HG03280 (cell line): Measurements from ENCODE around the gene GLYATL1.
A peak's percentile ranks its signal among the peaks of the same experiment; 100 is the strongest.

Source experiments
- ATAC-seq: cut with Tn5 transposase; IDR thresholded peaks from one replicate; pipeline ENCODE4 v1.9.1; 2021; ENCODE audit warnings: mild to moderate bottlenecking, moderate library complexity; ENCODE audit not compliant: unreplicated experiment

Gene GLYATL1

DNA sequence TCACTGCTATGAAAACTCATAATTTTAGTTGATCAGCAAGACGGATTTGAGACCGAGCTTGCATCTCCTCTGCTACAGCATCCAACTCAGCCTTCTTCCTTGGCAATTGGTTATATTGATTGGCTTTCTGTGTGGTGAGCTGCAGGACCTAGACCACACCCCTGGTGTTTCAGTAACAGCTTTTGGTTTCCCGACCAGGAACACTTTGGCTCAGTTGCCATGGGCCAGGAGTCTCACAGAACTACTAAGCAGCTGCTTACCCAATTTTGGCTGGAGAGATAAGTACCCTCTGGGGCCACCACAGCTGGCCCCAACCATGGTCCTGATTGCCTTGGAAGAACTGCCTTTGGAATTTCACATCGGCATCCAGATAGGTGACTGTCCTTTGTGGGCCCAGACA is at the start of gene GLYATL1:
GLYATL1 (plus strand) TSS at position 212 of the 400 bp plus-strand sequence. CDS start 7,600 bp downstream, outside the sequence.
- no peak for ATAC-seq

GRCh38 chr11:58893899-58894298 is 45.4 kb upstream of the GLYATL1 start:
- no peak for ATAC-seq

GRCh38 chr11:58898106-58898505 is 41.2 kb upstream of the GLYATL1 start:
- no peak for ATAC-seq

DNA sequence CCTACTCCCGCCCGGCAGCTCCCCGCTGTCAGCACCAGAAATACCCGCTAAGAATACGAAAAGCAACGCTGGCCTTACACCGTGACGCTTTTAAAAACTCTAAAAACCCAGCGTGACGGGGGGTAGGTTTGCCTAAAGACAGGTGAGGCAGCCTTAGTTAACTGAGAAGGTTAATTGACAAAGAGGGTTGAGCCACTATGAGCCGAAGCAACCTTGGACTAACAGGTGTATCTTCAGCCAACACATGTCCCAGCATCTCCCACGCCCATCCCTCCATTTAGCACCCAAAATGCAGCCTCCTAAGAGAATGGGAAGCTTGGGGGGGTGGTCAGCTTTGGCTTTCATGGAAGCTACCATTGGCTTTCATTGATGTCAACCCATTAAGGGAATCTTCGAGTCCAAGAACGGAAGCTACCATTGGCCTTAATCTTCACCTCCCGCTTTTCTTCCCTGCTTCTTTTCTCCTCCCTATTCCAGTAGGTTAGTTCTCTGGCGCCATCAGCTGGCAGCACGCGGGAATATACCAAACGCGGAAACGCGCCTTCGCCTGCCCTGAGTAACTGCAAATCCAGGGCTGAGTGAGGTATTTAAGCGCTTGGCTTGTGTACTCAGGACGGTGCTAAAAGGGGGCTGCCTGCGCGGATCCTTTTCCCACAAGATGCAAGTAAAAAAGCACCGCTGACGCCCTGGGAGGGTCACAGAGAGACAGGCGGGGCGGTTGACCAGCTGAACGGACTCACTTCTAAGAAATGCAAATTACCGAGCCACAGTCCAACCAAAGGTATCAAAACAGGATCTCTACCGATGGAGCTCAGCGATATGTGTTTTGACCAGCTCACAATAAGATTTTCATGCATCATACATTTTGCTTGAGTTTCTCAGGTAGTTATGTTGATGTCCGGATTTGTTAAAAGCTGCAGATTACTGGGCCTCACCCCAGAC is 38.5 kb upstream of the GLYATL1 start:
- no peak for ATAC-seq

DNA sequence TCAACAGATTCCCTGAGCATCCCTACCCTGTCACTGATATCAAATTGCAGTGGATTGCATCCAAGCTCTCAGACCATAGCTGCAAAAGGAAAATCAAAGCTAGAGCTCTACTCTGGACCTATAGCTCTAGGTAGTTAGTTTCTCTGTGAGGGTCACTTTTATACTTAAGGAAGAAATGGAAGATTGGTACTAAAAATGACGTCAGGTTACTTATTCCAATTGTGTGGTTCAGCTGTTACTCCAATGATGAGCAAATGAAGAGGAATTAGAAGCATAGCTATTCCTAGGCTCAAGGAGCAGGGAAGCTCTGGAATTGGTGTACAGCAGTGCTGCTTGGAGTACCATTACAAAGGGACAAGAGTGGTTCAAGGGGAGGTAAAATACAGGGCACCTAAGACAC is 36.4 kb upstream of the GLYATL1 start:
- ATAC-seq = no peak

DNA sequence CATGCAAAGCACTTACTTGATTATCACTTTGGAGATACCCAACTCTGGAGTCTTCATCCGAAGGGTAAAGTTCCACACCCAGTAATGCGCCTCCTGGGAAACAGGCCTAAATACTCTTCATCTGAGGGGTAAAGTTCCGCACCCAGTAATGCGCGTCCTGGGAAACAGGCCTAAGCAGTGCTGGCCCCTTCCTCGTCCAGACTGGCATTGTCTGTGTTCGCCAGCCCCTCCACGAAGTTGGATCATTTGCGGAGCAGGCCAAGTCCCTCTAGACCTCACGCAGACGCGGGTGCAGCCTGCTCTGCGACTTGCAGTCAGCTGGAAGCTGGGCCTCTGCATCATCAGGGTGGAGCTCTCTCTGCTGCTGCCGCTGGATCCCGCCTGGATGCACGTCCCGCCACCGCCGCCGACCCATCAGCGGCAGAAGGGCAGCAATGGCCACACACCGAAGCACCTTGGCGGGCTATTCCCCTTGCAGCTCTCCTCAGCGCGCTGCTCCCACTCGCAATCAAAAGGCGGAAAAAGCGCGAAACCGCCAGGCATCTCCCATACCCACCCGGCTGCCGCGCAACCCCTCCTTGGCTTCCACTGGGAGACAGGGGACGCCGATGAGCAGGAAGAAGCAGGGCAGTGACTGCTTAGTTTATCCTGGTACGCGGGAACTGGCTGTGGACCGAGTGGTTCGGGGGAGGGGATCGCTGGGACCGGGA is 34.1 kb upstream of the GLYATL1 start:
- no peak for ATAC-seq

DNA sequence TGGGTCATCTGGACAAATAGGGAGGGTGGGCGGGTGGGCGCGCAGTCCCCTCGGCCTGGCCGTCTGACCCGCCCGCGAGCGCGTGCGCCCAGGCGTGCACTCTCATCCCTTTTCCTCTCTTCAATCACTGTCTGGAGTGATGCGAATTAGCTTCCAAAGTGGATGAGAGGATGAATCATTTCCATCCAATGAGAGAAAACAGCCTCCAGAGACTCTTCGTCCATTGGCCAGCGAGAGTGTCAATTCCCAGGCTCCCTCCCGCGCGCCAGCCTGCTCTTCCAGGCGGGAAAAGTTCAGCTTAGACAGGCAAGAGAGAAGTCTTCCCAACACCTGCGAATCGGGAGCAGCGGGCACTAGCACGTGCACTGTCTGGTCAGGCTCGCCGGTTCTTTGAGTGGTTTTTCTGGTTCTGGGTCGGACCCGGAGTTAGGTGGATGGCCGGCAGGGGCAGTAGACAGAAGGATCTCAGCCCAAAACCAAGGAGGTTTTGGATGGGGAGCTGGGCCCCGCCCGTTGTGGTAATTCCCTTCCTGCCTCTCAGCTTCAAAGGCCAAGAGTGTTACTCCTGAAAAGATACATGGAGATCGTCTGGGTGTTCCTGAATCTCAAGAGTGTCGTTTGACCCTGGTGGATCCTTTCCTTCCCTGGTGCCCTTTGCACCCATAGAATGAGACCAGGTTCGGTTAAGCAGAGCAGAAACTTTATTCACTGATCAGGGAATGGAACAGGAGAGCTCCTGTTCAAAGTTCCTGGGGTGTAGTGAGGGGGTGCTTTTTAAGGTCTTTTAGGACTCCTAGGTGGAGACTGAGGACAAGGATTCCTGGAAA is 33.4 kb upstream of the GLYATL1 start:
- ATAC-seq = no peak

DNA sequence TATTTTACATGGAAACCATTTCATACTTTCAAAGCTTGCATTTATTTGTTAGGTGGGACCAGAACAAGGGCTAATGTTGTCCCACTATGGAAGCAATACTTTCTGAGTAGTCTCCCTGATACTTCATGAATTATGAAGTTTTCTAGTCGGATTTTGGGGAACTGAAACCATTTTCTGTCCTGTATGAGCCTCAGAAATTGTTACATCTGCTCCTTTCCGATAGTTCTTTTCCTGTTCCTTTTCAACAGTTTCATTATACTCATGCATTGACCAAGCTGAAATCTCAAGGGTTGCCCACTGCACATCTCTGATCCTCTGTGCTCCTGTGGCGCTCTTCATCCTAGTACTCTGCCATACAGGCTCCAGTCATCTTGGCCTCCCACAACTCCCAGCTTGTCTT is 31.5 kb upstream of the GLYATL1 start:
- no peak for ATAC-seq

DNA sequence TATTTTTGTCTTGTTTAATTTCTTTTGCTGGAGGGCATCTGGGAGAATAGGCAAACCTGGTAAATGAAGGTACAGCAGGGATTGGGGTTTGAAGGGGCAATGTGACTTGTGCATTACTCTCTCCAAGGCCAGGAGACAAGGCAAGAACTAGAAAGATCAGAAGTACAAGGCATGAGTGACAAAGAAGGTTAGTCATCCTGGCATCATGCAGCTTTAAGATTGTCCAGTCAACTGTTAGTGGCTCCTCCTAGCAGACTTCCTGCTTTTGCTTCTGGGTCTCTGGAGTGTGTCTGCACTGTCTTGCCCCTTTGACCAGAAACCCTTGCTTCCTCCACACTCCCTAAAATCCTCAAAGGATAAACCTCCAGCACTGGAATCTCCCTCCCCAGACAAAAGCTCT is 27.2 kb upstream of the GLYATL1 start:
- ATAC-seq = no peak

DNA sequence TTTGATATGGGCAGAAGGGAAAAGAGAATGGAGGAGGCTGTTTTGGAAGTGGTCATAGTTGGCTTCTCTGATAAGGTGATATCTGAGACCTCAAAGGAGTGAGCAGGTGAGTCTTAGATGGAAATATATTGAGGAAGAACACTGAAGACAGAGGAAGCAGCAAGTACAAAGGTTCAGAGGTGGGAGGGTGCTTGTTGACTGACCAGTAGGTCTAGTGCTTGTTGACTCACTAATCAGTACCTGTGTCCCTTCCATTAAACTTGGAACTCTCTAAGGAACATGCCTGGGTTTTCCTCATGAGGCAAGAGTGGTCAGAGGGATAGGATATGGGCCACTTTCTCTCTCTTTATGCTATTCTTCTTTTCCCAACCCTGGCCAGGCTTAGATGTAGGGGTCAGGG is 25.6 kb upstream of the GLYATL1 start:
- no peak for ATAC-seq

DNA sequence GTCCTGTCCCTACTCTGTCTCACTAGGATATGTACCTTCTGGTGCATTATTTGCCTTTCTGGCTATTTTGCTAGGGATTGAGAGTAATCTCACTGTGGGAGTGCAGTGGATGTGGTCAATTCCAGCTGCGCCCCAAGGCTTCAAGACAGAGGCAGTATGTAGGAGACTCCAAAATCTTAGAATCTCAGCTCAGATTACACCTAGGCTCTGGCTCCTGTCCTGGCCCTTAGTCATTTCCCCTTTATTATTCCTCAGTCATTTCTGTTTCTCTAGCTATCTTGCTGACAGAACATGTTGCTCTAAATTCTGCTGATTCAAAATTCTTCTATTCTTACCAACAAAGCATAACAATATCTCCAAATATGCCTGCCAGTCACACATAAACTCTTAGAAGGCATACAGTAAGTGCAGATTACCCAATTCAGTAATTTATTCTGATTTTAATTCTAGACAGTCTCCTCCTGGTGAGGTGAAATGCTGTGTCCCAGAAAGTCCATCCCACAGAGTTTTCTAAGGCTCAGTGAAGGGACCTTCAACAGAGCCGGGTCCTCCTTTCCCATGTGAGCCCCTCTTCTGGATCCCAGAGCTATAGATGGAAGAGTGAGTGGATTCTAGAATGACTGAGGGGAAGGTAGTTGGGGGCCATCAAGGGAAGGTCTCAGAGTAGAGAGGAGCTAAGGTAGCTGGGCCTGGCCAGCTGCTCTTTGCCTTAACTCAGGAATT is 24.3 kb upstream of the GLYATL1 start:
- no peak for ATAC-seq

DNA sequence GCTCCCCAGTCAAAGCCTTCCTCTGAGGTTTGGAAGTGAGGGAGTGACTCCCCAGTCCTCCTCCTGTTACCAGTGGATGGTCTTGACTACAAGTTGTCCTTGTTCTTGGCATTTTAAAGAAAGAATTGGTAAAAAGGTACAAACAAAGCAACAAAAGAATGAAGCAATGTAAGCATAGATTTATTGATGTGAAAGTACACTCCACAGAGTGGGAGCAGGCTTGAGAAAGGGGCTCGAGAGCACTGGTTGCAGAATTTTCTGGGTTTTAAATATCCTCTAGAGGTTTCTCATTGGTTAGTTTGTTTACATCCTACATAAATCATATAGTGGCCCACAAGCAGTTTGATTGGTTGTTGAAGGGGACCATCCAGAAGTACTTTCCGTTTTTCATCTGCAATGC is 22.7 kb upstream of the GLYATL1 start:
- no peak for ATAC-seq

DNA sequence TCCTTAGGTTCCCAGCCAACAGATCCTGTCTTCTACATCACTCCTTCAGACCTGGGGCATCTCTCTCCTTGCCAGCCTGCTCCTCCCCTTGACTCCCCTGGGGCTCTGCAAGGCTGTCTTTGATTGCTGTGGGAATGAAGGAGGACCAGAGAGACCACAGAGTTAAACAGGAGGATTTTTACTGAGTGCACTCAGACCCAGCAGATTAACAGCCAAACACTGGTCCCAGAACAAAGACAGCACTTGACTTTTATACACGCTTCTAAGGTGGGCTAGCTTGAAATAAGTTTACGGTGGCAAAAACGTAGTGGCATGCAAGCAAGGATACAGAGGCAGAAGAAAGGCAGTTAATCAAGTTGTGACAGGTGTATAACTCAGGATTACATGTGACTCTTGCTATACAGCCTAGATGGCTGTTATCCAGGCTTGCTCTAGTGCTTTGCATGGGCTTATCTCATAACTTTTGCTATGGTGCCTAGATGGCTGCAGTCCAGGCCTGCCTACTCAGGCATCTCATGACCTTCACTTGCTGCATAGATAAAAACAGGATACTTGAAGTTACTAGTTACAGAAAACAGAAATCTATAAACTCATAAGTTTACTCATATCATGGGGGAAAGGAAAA is 22.0 kb upstream of the GLYATL1 start:
- no peak for ATAC-seq

- ATAC-seq = no peak
Observed at GRCh38 chr11:58919561-58919960, 19.7 kb upstream of the GLYATL1 start.

DNA sequence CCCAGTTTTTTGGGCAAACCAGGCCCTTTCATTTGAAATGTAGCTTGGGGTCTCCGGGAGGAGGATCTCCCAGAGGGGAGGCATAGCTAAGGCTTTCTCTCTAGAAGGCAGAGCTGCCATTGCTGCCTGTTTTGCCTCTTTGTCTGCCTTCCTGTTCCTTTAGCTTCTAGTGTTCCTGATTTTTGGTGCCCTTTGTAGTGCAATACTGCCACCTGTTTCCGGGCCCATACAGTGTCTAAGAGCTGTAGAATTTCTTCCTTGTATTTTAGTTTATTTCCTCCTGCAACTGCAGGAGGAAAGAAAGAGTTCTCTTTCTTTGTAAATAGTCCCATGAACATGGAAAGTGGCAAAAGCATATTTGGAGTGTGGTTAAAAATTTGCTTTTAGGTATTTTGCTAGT is 19.3 kb upstream of the GLYATL1 start:
- ATAC-seq = no peak

GRCh38 chr11:58921778-58922390 is 17.4 kb upstream of the GLYATL1 start:
- no peak for ATAC-seq

- no peak for ATAC-seq
Observed at GRCh38 chr11:58922479-58922878, 16.8 kb upstream of the GLYATL1 start.

- ATAC-seq = peak; percentile 80
Observed at GRCh38 chr11:58923300-58923788, 15.9 kb upstream of the GLYATL1 start.

DNA sequence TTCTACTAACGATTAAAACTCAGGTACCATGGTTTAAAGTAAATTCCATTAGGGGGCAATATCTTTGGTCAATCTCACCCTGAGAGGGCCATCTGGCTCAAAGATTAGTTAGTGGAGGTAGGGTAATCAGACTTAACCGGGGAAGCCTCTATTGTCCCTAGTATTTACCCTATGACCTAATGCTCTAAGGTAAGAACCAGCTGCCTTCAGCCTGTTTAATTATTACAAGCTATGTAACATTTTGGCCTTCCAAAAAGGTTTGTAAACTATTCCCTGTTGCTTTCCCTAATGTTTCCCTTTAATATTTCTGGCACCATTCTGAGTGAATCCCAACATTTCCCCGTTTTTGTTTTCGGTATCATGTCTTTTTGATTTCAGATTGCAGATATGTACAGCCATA is 15.1 kb upstream of the GLYATL1 start:
- ATAC-seq = no peak

DNA sequence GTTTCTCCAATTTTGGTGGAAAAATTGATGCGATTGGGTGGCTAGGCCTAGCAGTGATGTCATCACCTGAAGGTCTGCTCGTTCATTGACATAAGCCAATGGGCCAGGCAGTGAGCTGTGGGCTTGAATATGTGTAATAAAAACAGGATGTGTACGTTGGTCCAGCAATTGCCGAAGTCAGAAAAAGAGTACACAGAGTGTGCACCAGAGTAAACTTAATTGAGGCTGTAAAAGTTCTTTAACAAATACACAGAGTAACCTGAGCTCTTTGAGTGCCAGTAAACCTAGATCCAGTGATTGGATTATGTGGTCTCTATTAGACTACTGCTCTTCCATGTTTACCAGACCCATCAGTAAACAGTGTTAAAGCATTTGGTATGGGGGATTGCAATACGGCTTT is 13.0 kb upstream of the GLYATL1 start:
- ATAC-seq = no peak
